Testis (tissue), 2 donors: ENCODE results near the gene ZNF25.

Experiments
- POLR2A ChIP-seq: fragments of 450-650 bp; IDR thresholded peaks from one replicate; pipeline ENCODE4 v1.6.1; 2017; ENCODE audit warnings: antibody characterized with exemption, mild to moderate bottlenecking, moderate library complexity
- TF ChIP-seq, protein P1 (sequence below), 3 experiments: fragments of 450-650 bp in 2 of 3; fragments of 200-600 bp in 1 of 3; sonication (generic) in 1 of 3; IDR thresholded peaks; one replicate each; pipeline ENCODE4 v1.5.1; 2016 to 2019; ENCODE audit warnings: antibody characterized with exemption in 3 of 3, mild to moderate bottlenecking in 2 of 3, moderate library complexity in 1 of 3

DNA sequence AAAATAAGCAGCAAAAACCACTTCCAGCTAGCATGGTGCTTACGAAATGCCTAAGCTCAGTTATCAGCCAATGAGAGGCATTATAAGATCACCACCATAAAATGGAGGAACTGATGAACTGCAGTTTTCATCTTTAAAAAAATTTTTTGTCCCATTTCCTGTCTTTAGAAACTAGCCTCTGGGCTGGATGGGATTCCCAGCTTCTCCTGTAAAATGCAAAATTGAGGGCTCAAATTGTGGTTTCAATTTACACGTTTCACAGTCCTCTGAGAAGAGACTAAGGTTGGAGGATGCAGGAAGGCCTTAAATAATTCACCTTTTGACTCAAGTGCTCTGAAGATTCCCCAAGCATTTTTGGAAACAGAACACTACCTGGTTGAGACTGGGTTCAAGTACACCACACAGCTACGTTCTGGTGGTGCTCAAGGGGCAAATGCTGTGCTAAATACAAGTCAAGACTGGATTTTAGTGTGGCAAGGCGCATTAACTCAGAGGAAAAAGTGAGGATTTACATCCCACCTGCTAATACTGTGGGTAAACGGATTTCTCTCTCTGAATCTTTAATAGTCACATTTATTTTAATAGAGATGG is 951 bp downstream of the ZNF25 start:
- TF ChIP-seq, protein P1, sequence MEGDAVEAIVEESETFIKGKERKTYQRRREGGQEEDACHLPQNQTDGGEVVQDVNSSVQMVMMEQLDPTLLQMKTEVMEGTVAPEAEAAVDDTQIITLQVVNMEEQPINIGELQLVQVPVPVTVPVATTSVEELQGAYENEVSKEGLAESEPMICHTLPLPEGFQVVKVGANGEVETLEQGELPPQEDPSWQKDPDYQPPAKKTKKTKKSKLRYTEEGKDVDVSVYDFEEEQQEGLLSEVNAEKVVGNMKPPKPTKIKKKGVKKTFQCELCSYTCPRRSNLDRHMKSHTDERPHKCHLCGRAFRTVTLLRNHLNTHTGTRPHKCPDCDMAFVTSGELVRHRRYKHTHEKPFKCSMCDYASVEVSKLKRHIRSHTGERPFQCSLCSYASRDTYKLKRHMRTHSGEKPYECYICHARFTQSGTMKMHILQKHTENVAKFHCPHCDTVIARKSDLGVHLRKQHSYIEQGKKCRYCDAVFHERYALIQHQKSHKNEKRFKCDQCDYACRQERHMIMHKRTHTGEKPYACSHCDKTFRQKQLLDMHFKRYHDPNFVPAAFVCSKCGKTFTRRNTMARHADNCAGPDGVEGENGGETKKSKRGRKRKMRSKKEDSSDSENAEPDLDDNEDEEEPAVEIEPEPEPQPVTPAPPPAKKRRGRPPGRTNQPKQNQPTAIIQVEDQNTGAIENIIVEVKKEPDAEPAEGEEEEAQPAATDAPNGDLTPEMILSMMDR (IDR thresholded peaks at IDR 0.05), result no peak
- TF ChIP-seq POLR2A, result no peak
